ENCODE measurements around the gene CYP4F11.
"Not testable (repeated sequence)": the region's sequence is repeated elsewhere in the genome, so short reads cannot be mapped to it uniquely, and the experiment has no call there.

Gene CYP4F11

DNA sequence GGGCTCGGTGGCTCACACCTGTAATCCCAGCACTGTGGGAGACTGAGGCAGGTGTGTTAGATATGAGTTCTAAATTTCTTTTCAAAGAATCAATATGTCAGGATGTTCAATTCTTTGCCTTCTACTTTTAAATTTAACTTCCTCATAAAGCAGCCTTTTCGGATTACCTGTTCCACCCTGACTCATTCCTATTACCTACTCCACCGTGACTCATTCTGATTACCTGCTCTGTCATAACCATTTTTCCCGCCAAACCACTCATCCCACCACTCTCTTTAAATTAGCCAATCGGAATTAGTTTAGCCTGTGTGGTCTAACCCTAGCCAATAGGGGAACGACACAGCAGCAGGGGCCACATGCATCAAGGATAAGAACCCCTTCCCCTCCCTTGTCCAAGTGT, 60.6 kb downstream of the CYP4F11 start:
- DNase-seq = not testable (repeated sequence)

DNA sequence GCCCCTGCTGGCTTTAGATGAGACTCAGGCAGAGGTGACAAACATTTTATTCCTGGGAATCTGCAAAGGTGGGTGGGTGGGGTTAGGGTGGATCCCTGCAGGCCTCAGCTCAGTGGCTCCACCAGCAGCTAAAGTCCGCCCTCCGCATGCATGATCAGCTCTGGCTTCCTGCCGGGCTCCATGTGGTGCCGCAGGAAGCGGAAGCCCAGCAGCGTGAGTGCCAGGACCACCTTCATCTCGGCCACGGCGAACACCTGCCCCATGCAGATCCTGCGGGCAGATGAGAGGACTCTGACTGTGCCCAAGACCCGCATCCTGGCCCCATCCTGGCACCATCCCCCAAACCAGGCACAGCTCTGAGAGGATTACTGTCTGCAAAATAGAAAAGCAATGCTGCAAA, 62.8 kb downstream of the CYP4F11 start:
- DNase-seq = no peak

- no peak for DNase-seq
Measured at GRCh38 chr19:15869873-15870272, 64.5 kb downstream of the CYP4F11 start.

- no peak for DNase-seq
Measured at GRCh38 chr19:15869109-15869555, 65.2 kb downstream of the CYP4F11 start.

DNA sequence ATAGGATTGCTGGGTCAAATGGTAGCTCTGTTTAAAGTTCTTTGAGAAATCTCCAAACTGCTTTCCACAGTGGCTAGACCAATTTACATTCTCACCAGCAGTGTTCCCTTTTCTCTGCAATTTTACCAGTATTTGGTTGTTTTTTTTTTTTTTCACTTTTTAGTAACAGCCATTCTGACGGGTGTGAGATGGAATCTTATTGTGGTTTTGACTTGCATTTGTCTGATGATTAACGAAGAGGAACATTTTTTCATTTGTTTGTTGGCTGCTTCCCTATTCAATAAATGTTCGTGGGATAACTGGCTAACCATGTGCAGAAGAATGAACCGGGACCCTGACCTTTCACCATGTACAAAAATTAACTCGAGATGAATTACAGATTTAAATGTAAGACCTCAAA, 67.7 kb downstream of the CYP4F11 start:
- no peak for DNase-seq

- DNase-seq = no peak
Measured at GRCh38 chr19:15864824-15865223, 69.5 kb downstream of the CYP4F11 start.

GRCh38 chr19:15863272-15863671, 71.1 kb downstream of the CYP4F11 start:
- no peak for DNase-seq

DNA sequence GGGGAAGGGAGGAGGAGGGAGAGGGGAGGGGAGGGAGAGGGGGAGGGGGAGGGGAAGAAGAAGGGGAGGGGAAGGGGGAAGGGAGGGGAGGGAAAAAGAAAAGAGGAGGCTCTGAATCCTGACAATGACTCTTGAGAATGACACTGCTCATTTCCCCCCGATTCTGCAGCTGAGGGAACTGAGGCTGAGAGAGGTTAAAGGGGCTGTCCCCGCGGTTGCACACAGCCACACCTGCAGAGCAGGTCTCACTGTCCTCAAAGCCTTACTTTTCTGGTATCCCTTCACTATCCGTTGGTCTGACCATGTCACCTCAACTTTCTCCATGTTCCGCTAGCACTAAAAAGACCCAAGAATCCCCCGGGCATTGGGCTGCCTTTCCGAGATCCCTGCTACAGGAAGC, 71.9 kb downstream of the CYP4F11 start:
- DNase-seq = no peak
